Thyroid gland (tissue), 4 donors: ENCODE results near the gene PDCD4. TPM values are rescaled to one million over a fixed set of nuclear protein-coding genes. Genes with fewer than 3 reads are reported as not detected.

ENCODE experiments used
- DNase-seq, 2 donors: peaks; one replicate each; pipeline ENCODE4 v3.0.0-alpha.2; 2019
- H3K27ac ChIP-seq, 3 donors: fragments of 200-600 bp; sonication (generic); 1 replicate in 2 of 3; 2 replicates in 1 of 3; pipeline ENCODE4 v1.5.1; 2016 to 2019; ENCODE audit warnings: mild to moderate bottlenecking in 1 of 3, moderate library complexity in 1 of 3
- H3K27me3 ChIP-seq: fragments of 200-600 bp; sonication (generic); one replicate; pipeline ENCODE4 v1.5.1; 2019
- H3K36me3 ChIP-seq, 2 donors: fragments of 200-600 bp; sonication (generic); one replicate each; pipeline ENCODE4 v1.5.1; 2016 to 2019
- H3K4me1 ChIP-seq, 2 donors: fragments of 200-600 bp; sonication (generic); one replicate each; pipeline ENCODE4 v1.5.1; 2017 to 2019
- H3K4me3 ChIP-seq, 3 donors: fragments of 200-600 bp; sonication (generic); replicated peaks in 1 of 3; 1 replicate in 2 of 3; 2 replicates in 1 of 3; pipeline ENCODE4 v1.5.1; 2016; ENCODE audit warnings: mild to moderate bottlenecking in 1 of 3
- H3K9me3 ChIP-seq: fragments of 200-600 bp; sonication (generic); one replicate; pipeline ENCODE4 v1.5.1; 2017
- CTCF ChIP-seq, 6 experiments: fragments of 200-600 bp in 3 of 6; fragments of 450-650 bp in 3 of 6; sonication (generic) in 3 of 6; IDR thresholded peaks; one replicate each; pipeline ENCODE4 v1.5.1; 2016 to 2019; ENCODE audit warnings: antibody characterized with exemption in 6 of 6, mild to moderate bottlenecking in 2 of 6, inconsistent platforms in 1 of 6, moderate library complexity in 1 of 6
- POLR2A ChIP-seq, 2 donors: fragments of 450-650 bp; IDR thresholded peaks; one replicate each; pipeline ENCODE4 v1.6.1; 2017; ENCODE audit warnings: antibody characterized with exemption in 2 of 2, mild to moderate bottlenecking in 2 of 2, moderate library complexity in 1 of 2
- WGBS, 2 donors: methylation state at CpG; one replicate each; pipeline ENCODE4 v1.1.5; 2017; 5-methylcytosine and 5-hydroxymethylcytosine counted together
- intact Hi-C: fragments of 100-400 bp; cut with DNase I; formaldehyde crosslinking; loops from one replicate; pipeline ENCODE4 v1.15.1; 2023
- total RNA-seq, 4 donors: library from RNA; depleted of rRNA; stranded (reverse); fragments of >200 nt; gene quantifications; one replicate each; pipeline ENCODE4 v1.2.3, GENCODE V29; 2016

The PDCD4 gene
- total RNA-seq, 4 donors from 2014 or later: 188 to 340 (median 256) TPM

GRCh38 chr10:110852947-110853346 lies 18.8 kb upstream of the PDCD4 start:
- 93 to 95% methylated on average over 4 of the region's 4 CpGs for WGBS, 2 donors
- DNase-seq: no peak
- TF ChIP-seq POLR2A (IDR thresholded peaks at IDR 0.05): no peak
- TF ChIP-seq CTCF (IDR thresholded peaks at IDR 0.05): no peak
- intact Hi-C loops: no loop called here
- H3K9me3 ChIP-seq: no peaks in the 10 kb centered on the region
- peak overlapping the region in 2 of 3 donors; percentile 56 to 82 for H3K27ac ChIP-seq
- H3K4me1 ChIP-seq: peaks cover 31 to 36% of the 10 kb centered on the region in 2 donors
- no peaks in the 10 kb centered on the region for H3K36me3 ChIP-seq
- no peaks in the 10 kb centered on the region for H3K27me3 ChIP-seq
- H3K4me3 ChIP-seq: no peak overlapping the region

- intact Hi-C loops: no loop called here
- no peak for DNase-seq
Measured at GRCh38 chr10:110853921-110854605, 17.7 kb upstream of the PDCD4 start.

GRCh38 chr10:110857265-110858171 lies 14.2 kb upstream of the PDCD4 start:
- intact Hi-C loops: no loop called here
- no peaks in the 10 kb centered on the region for H3K36me3 ChIP-seq

More at GRCh38 chr10:110853921-110854605, 17.7 kb upstream of the PDCD4 start:
- peaks cover 37 to 40% of the 10 kb centered on the region in 2 donors for H3K4me1 ChIP-seq
- TF ChIP-seq POLR2A (IDR thresholded peaks at IDR 0.05) (no peak), CTCF (IDR thresholded peaks at IDR 0.05) (no peak)
- H3K27ac ChIP-seq: no peak overlapping the region
- H3K36me3 ChIP-seq: no peaks in the 10 kb centered on the region
- no peaks in the 10 kb centered on the region for H3K27me3 ChIP-seq
- no peak overlapping the region for H3K4me3 ChIP-seq
- no peaks in the 10 kb centered on the region for H3K9me3 ChIP-seq

GRCh38 chr10:110858297-110858934 lies 13.3 kb upstream of the PDCD4 start:
- no peaks in the 10 kb centered on the region for H3K9me3 ChIP-seq
- no peaks in the 10 kb centered on the region for H3K36me3 ChIP-seq
- 70 to 73% methylated on average over 1 of the region's 1 CpG for WGBS, 2 donors
- H3K27me3 ChIP-seq: no peaks in the 10 kb centered on the region
- no peak overlapping the region for H3K4me3 ChIP-seq
- intact Hi-C loops: no loop called here
- peak overlapping the region in 2 of 3 donors; percentile 29 to 45 for H3K27ac ChIP-seq
- DNase-seq: no peak
- TF ChIP-seq POLR2A (IDR thresholded peaks at IDR 0.05): no peak
- no peak for TF ChIP-seq CTCF (IDR thresholded peaks at IDR 0.05)
- peaks cover 33 to 34% of the 10 kb centered on the region in 2 donors for H3K4me1 ChIP-seq

More at GRCh38 chr10:110857265-110858171, 14.2 kb upstream of the PDCD4 start:
- peak; percentile 65 to 73 for DNase-seq
- Histone ChIP-seq H3K4me1 (peaks cover 38 to 40% of the 10 kb centered on the region in 2 donors), H3K9me3 (no peaks in the 10 kb centered on the region), H3K27me3 (no peaks in the 10 kb centered on the region), H3K27ac (peak overlapping the region; percentile 22 to 45 (median 29)), H3K4me3 (no peak overlapping the region)
- TF ChIP-seq CTCF (IDR thresholded peaks at IDR 0.05) (no peak), POLR2A (IDR thresholded peaks at IDR 0.05) (peak in 1 of 2 donors; percentile 21)
- WGBS, 2 donors: 46 to 49% methylated on average over 12 of the region's 12 CpGs
